SH-SY5Y (cell line): ENCODE data around the gene OR4D1.

ENCODE experiments used
- GATA2 ChIP-seq: IDR thresholded peaks from 2 replicates; pipeline ENCODE4 v1.6.1; 2011; ENCODE audit warnings: mild to moderate bottlenecking, low read depth, low read length
- GATA3 ChIP-seq: IDR thresholded peaks from 2 replicates; pipeline ENCODE4 v1.6.1; 2011; ENCODE audit warnings: low read depth, mild to moderate bottlenecking, low read length, moderate library complexity

- TF ChIP-seq GATA2 (no peak), GATA3 (no peak)
Measured at GRCh38 chr17:58121925-58122324, 26.3 kb upstream of the OR4D1 start.
